Heart left ventricle (tissue), 16 donors: ENCODE results near the gene HOXB7. TPM values are rescaled to one million over a fixed set of nuclear protein-coding genes. Genes with fewer than 3 reads are reported as not detected.
A peak's percentile ranks its signal among the peaks of the same experiment; 100 is the strongest.

Experiments used
- ATAC-seq, 4 donors: fragments of 200-7000 bp; cut with Tn5 transposase; one replicate each; pipeline ENCODE4 v1.9.1; 2020 to 2022; ENCODE audit warnings: moderate library complexity in 4 of 4, mild to moderate bottlenecking in 3 of 4, moderate number of reproducible peaks in 1 of 4
- DNase-seq, 5 donors: peaks; one replicate each; pipeline ENCODE4 v3.0.0-alpha.2; 2020
- H3K27ac ChIP-seq, 12 donors: fragments of 200-600 bp; sonication (generic) in 4 of 12; one replicate each; pipeline versions ENCODE4 v1.5.0 to v1.8.0; 2016 to 2022; ENCODE audit warnings: mild to moderate bottlenecking in 2 of 12
- H3K27me3 ChIP-seq, 9 donors: fragments of 200-600 bp; sonication (generic) in 2 of 9; one replicate each; pipeline versions ENCODE4 v1.5.1 to v1.8.0; 2016 to 2022; ENCODE audit warnings: mild to moderate bottlenecking in 3 of 9
- H3K36me3 ChIP-seq, 9 donors: fragments of 200-600 bp; sonication (generic) in 2 of 9; one replicate each; pipeline versions ENCODE4 v1.5.0 to v1.8.0; 2018 to 2022; ENCODE audit warnings: mild to moderate bottlenecking in 2 of 9
- H3K4me1 ChIP-seq, 12 donors: fragments of 200-600 bp; sonication (generic) in 4 of 12; one replicate each; pipeline versions ENCODE4 v1.5.0 to v1.8.0; 2016 to 2022; ENCODE audit warnings: mild to moderate bottlenecking in 3 of 12
- H3K4me3 ChIP-seq, 12 donors: fragments of 200-600 bp; sonication (generic) in 4 of 12; one replicate each; pipeline versions ENCODE4 v1.5.0 to v1.8.0; 2017 to 2022; ENCODE audit warnings: mild to moderate bottlenecking in 9 of 12, moderate library complexity in 4 of 12
- H3K9me3 ChIP-seq, 12 donors: fragments of 200-600 bp; sonication (generic) in 4 of 12; one replicate each; pipeline versions ENCODE4 v1.5.0 to v1.8.0; 2016 to 2022; ENCODE audit warnings: mild to moderate bottlenecking in 1 of 12
- POLR2A ChIP-seq, 2 donors: fragments of 450-650 bp; IDR thresholded peaks; one replicate each; pipeline ENCODE4 v1.6.1; 2017; ENCODE audit warnings: antibody characterized with exemption in 2 of 2, mild to moderate bottlenecking in 2 of 2, moderate library complexity in 2 of 2
- WGBS, 4 donors: extraction: QIAGEN DNeasy Blood & Tissue Kit in 2 of 4; methylation state at CpG; one replicate each; pipeline versions ENCODE4 v1.1.5 to v1.1.7; 2013 to 2018; 5-methylcytosine and 5-hydroxymethylcytosine counted together
- intact Hi-C, 10 donors: fragments of 100-400 bp; cut with DNase I; formaldehyde crosslinking; loops; one replicate each; pipeline versions ENCODE4 v1.11.1 to v1.14.2; 2022
- polyA plus RNA-seq, 2 donors: library from polyadenylated mRNA; stranded (reverse); fragments of 200-250 nt; gene quantifications; one replicate each; pipeline ENCODE4 v1.2.3, GENCODE V29; 2013
- total RNA-seq, 9 donors: library from RNA; depleted of rRNA in 2 of 9; stranded (reverse); fragments of >200 nt in 2 of 9; fragmentation: NEBNext Ultra II Directional in 3 of 9; extraction: Animal tissue kit (Norgen Biotek cat#: 25700) in 3 of 9; gene quantifications; one replicate each; pipeline versions ENCODE4 v1.1.0 to v1.2.4, GENCODE V29; 2016 to 2023
- TF ChIP-seq, protein P1 (sequence below), 12 donors: fragments of 200-600 bp; sonication (generic) in 4 of 12; IDR thresholded peaks; one replicate each; pipeline versions ENCODE4 v1.5.0 to v1.8.0; 2018 to 2022; ENCODE audit warnings: antibody characterized with exemption in 12 of 12, mild to moderate bottlenecking in 5 of 12
- donor health status: ischemic (EF 13 %, LVEDD 7.1; RV severe dilation, severe dysfunction).
- donor health status: healthy with polysubstance abuse.
- donor health status: DM: no; HTN: yes; CAD: no.
- donor health status: DM: no; HTN: no; CAD: no.
- donor health status: ischemic (EF 25% LVEDD 6.9; RV normal size, moderate dysfunction).
- donor health status: ischemic (EF 25% LVEDD 5.7; RV mildly dilated, moderate dysfunction).
- donor health status: healthy.
- donor health status: DM: yes; HTN: yes; CAD: no.
- donor health status: ischemic (EF 35%, LVEDD 5.7; RV mildly dilated, moderate dysfunction).
- donor health status: nonischemic (EF 11% LVEDD 7.7; RV severe dilation, severe dysfunction).
- donor health status: DM: yes; HTN: yes; CAD: no.
- donor health status: PGD.
- donor health status: ischemic (EF 29% LVEDD 5.4; RV normal size, mild dysfunction).
- donor health status: nonischemic (EF 23%, LVEDD 6.1; RV moderate dilation, normal function).

Gene HOXB7
- total and polyA plus RNA-seq, 11 donors, result 0.12 to 0.88 (median 0.40) TPM; not detected in 5

DNA sequence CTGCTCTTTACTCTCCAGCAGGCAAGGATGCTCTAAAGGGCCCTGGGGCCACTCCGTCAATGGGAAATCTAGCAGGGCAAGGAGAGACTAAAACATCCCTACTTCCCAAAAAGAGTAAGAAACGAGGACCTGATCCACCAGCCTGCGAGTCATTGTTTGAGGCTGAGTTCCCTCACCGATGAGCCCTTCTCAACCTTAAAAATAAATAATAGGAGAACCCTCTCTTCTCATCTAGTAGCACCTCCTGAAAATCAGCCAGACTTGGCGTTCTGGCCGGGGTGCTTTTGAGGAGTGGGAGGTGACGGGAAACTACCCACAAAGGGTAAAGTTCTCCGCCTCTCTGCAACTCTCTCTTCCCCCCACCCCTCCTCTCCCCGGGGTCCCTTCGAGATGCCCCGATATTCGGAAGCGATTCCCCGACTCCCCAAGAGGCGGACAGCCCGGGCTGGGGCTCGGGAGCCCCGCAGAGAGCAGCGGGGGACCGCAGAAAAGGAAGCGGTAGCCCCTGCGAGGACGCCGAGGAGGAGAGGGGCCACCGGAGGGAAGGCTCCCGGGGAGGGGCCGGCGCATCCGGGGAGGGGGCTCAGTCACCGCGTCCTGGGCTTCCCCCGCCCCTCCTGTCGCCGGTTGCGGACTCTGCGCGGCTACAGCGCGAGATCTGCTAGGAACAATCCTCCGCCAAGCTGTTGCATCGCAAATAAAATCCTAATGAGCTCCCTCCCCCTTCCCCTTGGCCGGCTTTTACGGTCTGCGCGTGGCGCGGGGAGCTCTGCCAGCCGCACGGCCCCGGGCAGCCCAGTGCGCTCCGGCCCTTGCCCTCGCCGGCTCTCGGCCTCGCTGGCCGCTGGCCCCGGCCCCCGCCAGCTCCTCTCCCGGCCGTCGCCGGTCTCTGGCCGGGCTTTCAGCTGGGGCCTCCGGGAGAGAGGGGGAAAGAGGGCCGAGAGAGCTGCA lies 14.0 kb upstream of the HOXB7 start:
- Histone ChIP-seq H3K4me3 (peak overlapping the region; percentile 1 to 47 (median 37)), H3K9me3 (no peaks in the 10 kb centered on the region), H3K27me3 (peaks cover 87 to 100% (median 100%) of the 10 kb centered on the region in 9 donors), H3K36me3 (no peaks in the 10 kb centered on the region), H3K27ac (no peak overlapping the region), H3K4me1 (peaks cover 7 to 26% (median 21%) of the 10 kb centered on the region in 12 donors)
- DNase-seq, result no peak
- intact Hi-C loops, result loop anchor here in 2 of 10 donors (5.0 to 10.0 kb wide), 2 partner anchors 273 to 460 kb away; no protein-coding TSS in a partner anchor
- 1 to 3% (median 2%) methylated on average over 27 to 66 of the region's 66 CpGs for WGBS, 4 donors
- TF ChIP-seq, protein P1, sequence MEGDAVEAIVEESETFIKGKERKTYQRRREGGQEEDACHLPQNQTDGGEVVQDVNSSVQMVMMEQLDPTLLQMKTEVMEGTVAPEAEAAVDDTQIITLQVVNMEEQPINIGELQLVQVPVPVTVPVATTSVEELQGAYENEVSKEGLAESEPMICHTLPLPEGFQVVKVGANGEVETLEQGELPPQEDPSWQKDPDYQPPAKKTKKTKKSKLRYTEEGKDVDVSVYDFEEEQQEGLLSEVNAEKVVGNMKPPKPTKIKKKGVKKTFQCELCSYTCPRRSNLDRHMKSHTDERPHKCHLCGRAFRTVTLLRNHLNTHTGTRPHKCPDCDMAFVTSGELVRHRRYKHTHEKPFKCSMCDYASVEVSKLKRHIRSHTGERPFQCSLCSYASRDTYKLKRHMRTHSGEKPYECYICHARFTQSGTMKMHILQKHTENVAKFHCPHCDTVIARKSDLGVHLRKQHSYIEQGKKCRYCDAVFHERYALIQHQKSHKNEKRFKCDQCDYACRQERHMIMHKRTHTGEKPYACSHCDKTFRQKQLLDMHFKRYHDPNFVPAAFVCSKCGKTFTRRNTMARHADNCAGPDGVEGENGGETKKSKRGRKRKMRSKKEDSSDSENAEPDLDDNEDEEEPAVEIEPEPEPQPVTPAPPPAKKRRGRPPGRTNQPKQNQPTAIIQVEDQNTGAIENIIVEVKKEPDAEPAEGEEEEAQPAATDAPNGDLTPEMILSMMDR (IDR thresholded peaks at IDR 0.05), result no peak
- TF ChIP-seq POLR2A (IDR thresholded peaks at IDR 0.05), result no peak
- ATAC-seq, result peak in 2 of 4 donors; percentile 30 to 39

DNA sequence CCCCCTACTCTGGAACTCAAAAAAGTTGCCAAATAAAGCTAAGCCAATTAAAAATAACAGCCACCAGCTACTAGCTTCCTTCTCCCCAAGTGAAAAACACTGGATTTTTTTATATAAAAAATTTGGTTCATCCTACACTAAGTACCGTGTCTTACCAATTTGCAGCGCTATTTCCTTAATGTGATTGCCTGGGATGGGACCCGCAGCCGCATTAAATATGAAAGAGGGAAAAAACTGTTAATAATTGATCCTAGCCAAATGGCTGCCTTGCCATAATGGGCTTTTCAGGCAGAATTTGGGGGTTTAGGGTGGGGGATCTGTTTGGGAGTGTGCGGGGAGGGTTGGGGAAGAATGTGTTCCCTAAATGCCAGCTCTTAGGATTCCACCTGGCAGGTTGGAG lies 13.3 kb upstream of the HOXB7 start:
- no peak for TF ChIP-seq POLR2A (IDR thresholded peaks at IDR 0.05)
- TF ChIP-seq, protein P1 (IDR thresholded peaks at IDR 0.05), result no peak
- no peak for DNase-seq
- intact Hi-C loops, result loop anchor here in 2 of 10 donors (5.0 to 10.0 kb wide), 2 partner anchors 272 to 459 kb away; no protein-coding TSS in a partner anchor
- no peaks in the 10 kb centered on the region for H3K9me3 ChIP-seq
- ATAC-seq, result no peak
- H3K27ac ChIP-seq, result no peak overlapping the region
- H3K36me3 ChIP-seq, result no peaks in the 10 kb centered on the region
- H3K4me3 ChIP-seq, result no peak overlapping the region
- peaks cover 87 to 100% (median 100%) of the 10 kb centered on the region in 9 donors for H3K27me3 ChIP-seq
- H3K4me1 ChIP-seq, result peaks cover 7 to 26% (median 21%) of the 10 kb centered on the region in 12 donors
- WGBS, 4 donors, result 16 to 22% (median 16%) methylated on average over 5 of the region's 5 CpGs

DNA sequence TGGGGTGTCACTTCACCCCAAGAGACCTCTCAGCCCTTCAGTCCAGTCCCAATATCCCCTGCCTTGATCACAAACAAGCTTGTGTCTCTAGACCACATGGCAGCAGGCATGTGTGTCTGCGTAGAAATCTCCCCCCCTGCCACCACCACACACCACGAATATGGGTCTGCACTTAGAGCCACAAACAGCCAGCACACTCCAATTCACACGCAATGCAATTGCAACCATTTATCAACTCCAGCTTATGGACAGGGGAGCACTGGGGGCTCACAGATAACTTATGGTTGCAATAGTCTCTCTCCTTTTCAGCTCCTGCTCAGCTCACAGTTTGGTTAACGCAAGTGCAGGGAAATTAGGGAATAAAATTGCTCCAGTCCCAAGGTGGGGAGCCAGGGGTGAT lies 12.8 kb upstream of the HOXB7 start:
- H3K9me3 ChIP-seq, result no peaks in the 10 kb centered on the region
- no peaks in the 10 kb centered on the region for H3K36me3 ChIP-seq
- DNase-seq (no peak), ATAC-seq (no peak)
- peaks cover 81 to 100% (median 99%) of the 10 kb centered on the region in 9 donors for H3K27me3 ChIP-seq
- intact Hi-C loops, result loop anchor here in 2 of 10 donors (5.0 to 10.0 kb wide), 2 partner anchors 271 to 459 kb away; no protein-coding TSS in a partner anchor
- H3K4me3 ChIP-seq, result no peak overlapping the region
- H3K27ac ChIP-seq, result no peak overlapping the region
- TF ChIP-seq, protein P1 (IDR thresholded peaks at IDR 0.05), result no peak
- TF ChIP-seq POLR2A (IDR thresholded peaks at IDR 0.05), result no peak
- 13 to 24% (median 17%) methylated on average over 4 of the region's 4 CpGs for WGBS, 4 donors
- H3K4me1 ChIP-seq, result peaks cover 7 to 30% (median 21%) of the 10 kb centered on the region in 12 donors

DNA sequence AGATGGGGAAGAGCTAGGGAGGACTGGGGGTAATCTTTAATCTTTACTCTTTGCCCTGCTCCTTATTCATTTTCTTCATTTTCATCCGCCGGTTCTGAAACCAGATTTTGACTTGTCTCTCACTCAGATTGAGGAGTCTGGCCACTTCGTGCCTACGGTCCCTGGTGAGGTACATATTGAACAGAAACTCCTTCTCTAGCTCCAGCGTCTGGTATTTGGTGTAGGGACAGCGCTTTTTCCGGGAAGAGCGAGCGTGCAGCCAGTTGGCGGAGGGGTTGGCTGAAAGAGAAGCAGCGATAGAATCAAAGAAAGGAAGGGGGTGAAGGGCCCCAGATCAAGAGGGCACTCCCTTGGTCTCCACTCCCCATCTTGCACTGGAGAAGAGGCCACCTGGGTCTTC lies 12.0 kb upstream of the HOXB7 start:
- H3K9me3 ChIP-seq, result no peaks in the 10 kb centered on the region
- ATAC-seq (no peak), DNase-seq (no peak)
- WGBS, 4 donors, result 11 to 20% (median 15%) methylated on average over 11 of the region's 11 CpGs
- H3K27me3 ChIP-seq, result peaks cover 79 to 100% (median 99%) of the 10 kb centered on the region in 9 donors
- no peak overlapping the region for H3K27ac ChIP-seq
- intact Hi-C loops, result loop anchor here in 2 of 10 donors (5.0 to 10.0 kb wide), 2 partner anchors 271 to 458 kb away; no protein-coding TSS in a partner anchor
- H3K4me1 ChIP-seq, result peaks cover 7 to 36% (median 21%) of the 10 kb centered on the region in 12 donors
- H3K4me3 ChIP-seq, result no peak overlapping the region
- TF ChIP-seq POLR2A (IDR thresholded peaks at IDR 0.05), result no peak
- TF ChIP-seq, protein P1 (IDR thresholded peaks at IDR 0.05), result no peak
- H3K36me3 ChIP-seq, result no peaks in the 10 kb centered on the region
